Measurements from ENCODE around the gene TUB. TPM values are rescaled to one million over a fixed set of nuclear protein-coding genes. Genes with fewer than 3 reads are reported as not detected.

Gene TUB
- total RNA-seq, 1 donor from 2014 or later = 0.29 TPM

- no peaks in the 10 kb centered on the region for H3K36me3 Mint-ChIP-seq (ENCODE audit: low read depth)
- no peaks in the 10 kb centered on the region for H3K4me1 Mint-ChIP-seq (ENCODE audit: low read depth)
- H3K27me3 Mint-ChIP-seq (ENCODE audit: insufficient read depth) = peaks cover 32% of the 10 kb centered on the region
- intact Hi-C loops (cut with micrococcal nuclease) = no loop called here
- no peak for DNase-seq (ENCODE audit: low spot score)
- H3K9me3 Mint-ChIP-seq = no peaks in the 10 kb centered on the region
- no peak overlapping the region for H3K27ac Mint-ChIP-seq
- H3K4me3 Mint-ChIP-seq = no peak overlapping the region
Measured at GRCh38 chr11:8083088-8083395, 2.0 kb downstream of the TUB start.

- Mint-ChIP-seq H3K9me3 (no peaks in the 10 kb centered on the region), H3K4me1 (ENCODE audit: low read depth) (no peaks in the 10 kb centered on the region), H3K36me3 (ENCODE audit: low read depth) (no peaks in the 10 kb centered on the region), H3K4me3 (no peak overlapping the region), H3K27me3 (ENCODE audit: insufficient read depth) (peaks cover 27% of the 10 kb centered on the region), H3K27ac (no peak overlapping the region)
- no peak for DNase-seq (ENCODE audit: low spot score)
- intact Hi-C loops (cut with micrococcal nuclease) = no loop called here
Measured at GRCh38 chr11:8083871-8084281, 2.9 kb downstream of the TUB start.

GRCh38 chr11:8084352-8084751 is 3.3 kb downstream of the TUB start:
- H3K27ac Mint-ChIP-seq = no peak overlapping the region
- H3K9me3 Mint-ChIP-seq = no peaks in the 10 kb centered on the region
- H3K4me3 Mint-ChIP-seq = no peak overlapping the region
- intact Hi-C loops (cut with micrococcal nuclease) = no loop called here
- H3K36me3 Mint-ChIP-seq (ENCODE audit: low read depth) = no peaks in the 10 kb centered on the region
- DNase-seq (ENCODE audit: low spot score) = no peak
- peaks cover 25% of the 10 kb centered on the region for H3K27me3 Mint-ChIP-seq (ENCODE audit: insufficient read depth)
- no peaks in the 10 kb centered on the region for H3K4me1 Mint-ChIP-seq (ENCODE audit: low read depth)

- peaks cover 24% of the 10 kb centered on the region for H3K27me3 Mint-ChIP-seq (ENCODE audit: insufficient read depth)
- no peaks in the 10 kb centered on the region for H3K4me1 Mint-ChIP-seq (ENCODE audit: low read depth)
- no peak overlapping the region for H3K27ac Mint-ChIP-seq
- no peak for DNase-seq (ENCODE audit: low spot score)
- no peaks in the 10 kb centered on the region for H3K36me3 Mint-ChIP-seq (ENCODE audit: low read depth)
- intact Hi-C loops (cut with micrococcal nuclease) = no loop called here
- H3K4me3 Mint-ChIP-seq = no peak overlapping the region
- H3K9me3 Mint-ChIP-seq = no peaks in the 10 kb centered on the region
Measured at GRCh38 chr11:8085011-8085645, 4.1 kb downstream of the TUB start.

- H3K4me3 Mint-ChIP-seq = no peak overlapping the region
Measured at GRCh38 chr11:8086001-8086479, 5.0 kb downstream of the TUB start.

GRCh38 chr11:8086571-8086970 is 5.6 kb downstream of the TUB start:
- H3K27me3 Mint-ChIP-seq (ENCODE audit: insufficient read depth) = peaks cover 17% of the 10 kb centered on the region
- no peak for DNase-seq (ENCODE audit: low spot score)
- intact Hi-C loops (cut with micrococcal nuclease) = no loop called here
- no peaks in the 10 kb centered on the region for H3K9me3 Mint-ChIP-seq
- H3K27ac Mint-ChIP-seq = no peak overlapping the region
- no peaks in the 10 kb centered on the region for H3K36me3 Mint-ChIP-seq (ENCODE audit: low read depth)
- H3K4me1 Mint-ChIP-seq (ENCODE audit: low read depth) = no peaks in the 10 kb centered on the region
- no peak overlapping the region for H3K4me3 Mint-ChIP-seq

More at GRCh38 chr11:8086001-8086479, 5.0 kb downstream of the TUB start:
- intact Hi-C loops (cut with micrococcal nuclease) = no loop called here
- Mint-ChIP-seq H3K27me3 (ENCODE audit: insufficient read depth) (peaks cover 18% of the 10 kb centered on the region), H3K27ac (no peak overlapping the region), H3K4me1 (ENCODE audit: low read depth) (no peaks in the 10 kb centered on the region), H3K9me3 (no peaks in the 10 kb centered on the region), H3K36me3 (ENCODE audit: low read depth) (no peaks in the 10 kb centered on the region)
- DNase-seq (ENCODE audit: low spot score) = no peak

GRCh38 chr11:8087185-8087584 is 6.2 kb downstream of the TUB start:
- H3K36me3 Mint-ChIP-seq (ENCODE audit: low read depth) = no peaks in the 10 kb centered on the region
- H3K27ac Mint-ChIP-seq = no peak overlapping the region
- H3K4me1 Mint-ChIP-seq (ENCODE audit: low read depth) = no peaks in the 10 kb centered on the region
- H3K9me3 Mint-ChIP-seq = no peaks in the 10 kb centered on the region
- no peak for DNase-seq (ENCODE audit: low spot score)
- H3K4me3 Mint-ChIP-seq = no peak overlapping the region
- intact Hi-C loops (cut with micrococcal nuclease) = no loop called here
- peaks cover 11% of the 10 kb centered on the region for H3K27me3 Mint-ChIP-seq (ENCODE audit: insufficient read depth)

GRCh38 chr11:8087756-8088155 is 6.7 kb downstream of the TUB start:
- DNase-seq (ENCODE audit: low spot score) = no peak

GRCh38 chr11:8089791-8090510 is 8.9 kb downstream of the TUB start:
- Mint-ChIP-seq H3K9me3 (no peaks in the 10 kb centered on the region), H3K4me3 (no peak overlapping the region), H3K4me1 (ENCODE audit: low read depth) (no peaks in the 10 kb centered on the region), H3K27me3 (ENCODE audit: insufficient read depth) (no peaks in the 10 kb centered on the region), H3K36me3 (ENCODE audit: low read depth) (no peaks in the 10 kb centered on the region), H3K27ac (no peak overlapping the region)
- no peak for DNase-seq (ENCODE audit: low spot score)
- intact Hi-C loops (cut with micrococcal nuclease) = no loop called here

More at GRCh38 chr11:8087756-8088155, 6.7 kb downstream of the TUB start:
- H3K27ac Mint-ChIP-seq = no peak overlapping the region
- H3K4me1 Mint-ChIP-seq (ENCODE audit: low read depth) = no peaks in the 10 kb centered on the region
- intact Hi-C loops (cut with micrococcal nuclease) = no loop called here
- no peaks in the 10 kb centered on the region for H3K36me3 Mint-ChIP-seq (ENCODE audit: low read depth)
- no peak overlapping the region for H3K4me3 Mint-ChIP-seq
- H3K9me3 Mint-ChIP-seq = no peaks in the 10 kb centered on the region
- H3K27me3 Mint-ChIP-seq (ENCODE audit: insufficient read depth) = peaks cover 6% of the 10 kb centered on the region

GRCh38 chr11:8090756-8091155 is 9.7 kb downstream of the TUB start:
- H3K27ac Mint-ChIP-seq = no peak overlapping the region

GRCh38 chr11:8091721-8092120 is 10.7 kb downstream of the TUB start:
- Mint-ChIP-seq H3K9me3 (no peaks in the 10 kb centered on the region), H3K4me3 (no peak overlapping the region), H3K4me1 (ENCODE audit: low read depth) (no peaks in the 10 kb centered on the region), H3K27me3 (ENCODE audit: insufficient read depth) (no peaks in the 10 kb centered on the region), H3K36me3 (ENCODE audit: low read depth) (no peaks in the 10 kb centered on the region), H3K27ac (no peak overlapping the region)
- intact Hi-C loops (cut with micrococcal nuclease) = loop anchor here (1.0 kb wide), 1 partner anchor 85 kb away; no protein-coding TSS in a partner anchor
- DNase-seq (ENCODE audit: low spot score) = no peak

More at GRCh38 chr11:8090756-8091155, 9.7 kb downstream of the TUB start:
- no peaks in the 10 kb centered on the region for H3K4me1 Mint-ChIP-seq (ENCODE audit: low read depth)
- H3K27me3 Mint-ChIP-seq (ENCODE audit: insufficient read depth) = no peaks in the 10 kb centered on the region
- H3K9me3 Mint-ChIP-seq = no peaks in the 10 kb centered on the region
- H3K4me3 Mint-ChIP-seq = no peak overlapping the region
- DNase-seq (ENCODE audit: low spot score) = no peak
- no peaks in the 10 kb centered on the region for H3K36me3 Mint-ChIP-seq (ENCODE audit: low read depth)
- intact Hi-C loops (cut with micrococcal nuclease) = no loop called here

GRCh38 chr11:8092587-8093424 is 11.8 kb downstream of the TUB start:
- intact Hi-C loops (cut with micrococcal nuclease) = loop anchor here (1.0 kb wide), 1 partner anchor 87 kb away; no protein-coding TSS in a partner anchor
- Mint-ChIP-seq H3K4me3 (no peak overlapping the region), H3K4me1 (ENCODE audit: low read depth) (no peaks in the 10 kb centered on the region)

More at GRCh38 chr11:8092587-8093424, 11.8 kb downstream of the TUB start:
- DNase-seq (ENCODE audit: low spot score) = no peak
- Mint-ChIP-seq H3K27me3 (ENCODE audit: insufficient read depth) (no peaks in the 10 kb centered on the region), H3K9me3 (no peaks in the 10 kb centered on the region), H3K36me3 (ENCODE audit: low read depth) (no peaks in the 10 kb centered on the region), H3K27ac (no peak overlapping the region)

All from activated T-helper 1 cell treated with anti-CD3 and anti-CD28 coated beads, Interleukin-12 subunit alpha, Interleukin-12 subunit beta, Interleukin-2, Interleukin-4 antibody, amounts not matched to agents 30 ng/mL and 10 ng/mL and 1 ng/mL, durations not matched to agents 14 hours and 24 hours and 36 hours (primary cell).